ENCODE results near the gene GABRD.

GABRD gene

DNA sequence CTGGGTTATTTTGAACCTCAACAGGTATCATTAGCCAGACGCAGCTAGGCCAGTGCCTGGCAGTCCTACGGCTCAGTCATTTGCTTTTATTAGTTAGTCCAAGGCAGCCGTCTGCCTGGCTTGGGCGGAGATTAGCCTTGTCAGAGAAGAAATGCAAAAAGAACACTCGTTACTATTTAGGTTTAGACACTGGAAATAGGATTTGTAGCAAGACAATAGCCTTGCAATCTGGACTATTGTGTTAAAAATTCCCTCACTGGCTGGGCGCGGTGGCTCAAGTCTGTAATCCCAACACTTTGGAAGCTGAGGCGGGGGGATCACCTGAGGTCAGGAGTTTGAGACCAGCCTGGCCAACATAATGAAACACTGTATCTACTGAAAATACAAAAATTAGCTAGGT is 20.1 kb downstream of the GABRD start:
- no peak for DNase-seq (ENCODE audit: low spot score)

DNA sequence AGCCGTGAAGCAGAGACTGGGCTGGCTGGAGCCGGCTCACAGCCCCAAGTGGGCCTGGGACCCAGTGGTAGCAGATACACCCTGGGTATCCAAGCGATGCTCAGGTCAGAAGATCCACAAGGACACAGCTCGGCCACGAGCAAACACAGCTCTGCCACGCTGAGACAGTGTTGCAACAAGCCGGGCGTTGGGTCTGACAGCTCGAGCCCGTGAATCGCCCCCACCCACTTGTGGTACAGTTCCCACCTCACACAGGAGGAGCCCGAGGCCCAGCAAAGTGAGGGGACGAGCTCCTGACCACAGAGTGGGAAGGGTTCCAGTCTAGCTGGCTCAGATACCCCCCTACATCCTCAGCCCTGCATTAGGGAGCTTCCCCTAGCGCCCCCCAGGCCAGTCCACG is 22.2 kb downstream of the GABRD start:
- no peak for DNase-seq (ENCODE audit: low spot score)

DNA sequence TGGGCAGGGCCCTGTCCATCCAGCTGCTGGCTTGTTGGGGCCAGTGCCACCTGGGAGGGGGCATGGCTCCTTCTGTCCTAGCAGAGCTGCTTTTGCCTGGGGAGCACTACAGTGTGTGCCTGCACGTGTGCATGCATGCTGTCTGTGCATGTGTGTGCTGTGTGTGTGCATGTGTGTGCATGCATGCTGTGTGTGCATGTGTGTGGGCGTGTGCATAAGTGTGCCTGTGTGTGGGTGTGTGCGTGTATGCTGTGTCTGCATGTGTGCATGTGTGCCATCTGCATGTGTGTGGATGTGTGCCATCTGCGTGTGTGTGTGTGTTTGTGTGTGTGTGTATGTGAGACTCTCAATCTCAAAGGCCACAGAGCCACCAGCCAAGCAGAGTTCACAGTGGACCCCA is 22.7 kb downstream of the GABRD start:
- no peak for DNase-seq (ENCODE audit: low spot score)

DNA sequence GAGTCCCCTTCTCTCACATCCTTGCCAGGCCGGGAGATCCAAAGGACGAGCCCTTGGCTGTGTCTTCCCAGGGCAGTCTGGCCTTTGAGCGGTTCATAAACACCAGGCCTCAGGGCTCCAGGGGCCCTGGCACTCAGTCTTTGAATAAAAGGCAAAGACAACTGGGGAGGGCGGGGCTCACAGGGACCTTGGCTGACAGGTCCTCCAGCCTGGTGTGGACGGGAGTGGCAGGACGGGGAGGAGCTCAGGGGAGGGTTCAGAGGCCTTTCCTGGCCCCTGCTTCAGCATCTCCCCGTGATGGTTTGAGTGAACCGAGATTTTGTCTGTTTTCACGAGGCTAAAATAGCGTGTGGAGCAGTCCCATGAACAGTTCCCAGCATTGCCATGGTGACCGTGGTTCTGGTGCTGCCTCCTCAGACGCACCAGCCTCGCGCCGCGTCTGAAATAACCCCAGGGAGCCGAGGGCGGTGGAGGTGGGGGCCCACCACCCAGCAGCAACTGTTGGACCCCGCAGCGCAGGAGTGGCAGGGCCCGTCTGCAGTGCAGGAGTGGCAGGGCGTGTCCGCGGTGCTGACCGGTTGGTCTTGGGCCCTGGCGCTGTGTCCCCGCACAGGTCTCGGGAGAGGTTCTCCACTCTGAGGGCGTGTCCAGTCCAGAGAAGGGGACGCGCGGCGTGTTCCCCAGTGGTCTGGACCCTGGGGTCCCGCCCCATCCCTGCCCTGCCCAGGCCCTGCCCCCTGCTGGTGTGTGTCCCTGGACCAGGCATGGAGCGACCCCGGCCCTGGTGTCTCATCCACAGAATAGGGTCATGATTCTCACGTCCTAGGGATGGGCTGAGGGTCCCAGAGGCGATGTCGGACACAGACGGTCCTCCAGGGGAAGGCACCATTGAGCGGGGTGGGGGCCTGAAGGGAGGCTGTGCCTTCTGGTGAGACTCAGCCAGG is 24.0 kb downstream of the GABRD start:
- no peak for DNase-seq (ENCODE audit: low spot score)

DNA sequence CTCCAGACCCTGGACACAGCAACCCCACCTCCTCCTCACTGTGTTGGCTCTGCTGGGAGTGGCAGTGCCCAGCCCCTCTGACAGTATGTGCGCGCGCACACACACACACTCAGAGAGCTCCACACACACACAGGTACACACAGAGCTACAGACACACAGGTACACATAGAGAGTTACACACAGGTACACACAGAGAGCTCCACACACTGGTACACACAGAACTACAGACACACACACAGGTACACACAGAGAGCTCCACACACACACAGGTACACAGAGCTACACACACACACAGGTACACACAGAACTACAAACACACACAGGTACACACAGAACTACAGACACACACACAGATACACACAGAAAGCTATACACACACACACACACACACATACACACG is 24.7 kb downstream of the GABRD start:
- DNase-seq (ENCODE audit: low spot score) = no peak

DNA sequence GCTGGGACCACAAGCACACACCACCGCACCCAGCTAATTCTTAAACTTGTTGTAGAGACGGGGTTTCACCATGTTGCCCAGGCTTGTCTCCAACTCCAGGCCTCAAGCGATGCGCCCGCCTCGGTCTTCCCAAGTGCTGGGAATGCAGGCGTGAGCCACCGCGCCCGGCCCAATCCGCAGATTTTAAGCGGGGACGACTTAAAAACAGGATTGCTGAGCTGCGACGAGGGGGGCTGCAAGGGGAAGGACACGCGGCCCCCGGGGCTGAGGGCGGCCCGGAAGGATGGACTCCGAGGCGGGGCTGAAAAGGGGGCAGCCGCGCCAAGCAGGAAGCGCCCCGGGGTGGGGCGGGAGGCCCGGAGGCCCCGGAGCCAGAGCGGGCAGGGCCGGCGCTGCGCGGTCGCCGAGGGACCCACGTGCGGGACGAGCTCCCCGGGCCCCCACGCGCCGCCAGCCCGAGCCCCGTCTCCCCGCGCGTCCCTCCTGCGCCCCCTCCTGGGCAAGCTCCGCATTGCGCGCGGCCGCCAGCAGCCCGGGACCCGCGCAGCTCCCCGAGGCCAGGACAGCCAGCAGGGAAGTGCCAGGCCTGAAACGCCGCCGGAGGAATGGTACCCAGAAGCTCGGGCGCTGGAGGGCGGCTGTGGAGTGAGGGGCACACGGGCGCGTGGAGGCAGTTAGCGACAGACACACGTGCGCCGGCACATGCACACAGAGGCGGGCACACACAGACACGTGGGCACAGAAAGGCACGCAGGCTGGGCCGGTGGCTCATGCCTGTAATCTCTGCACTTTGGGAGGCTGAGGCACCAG is 25.6 kb downstream of the GABRD start:
- DNase-seq (ENCODE audit: low spot score) = peak; percentile 94

DNA sequence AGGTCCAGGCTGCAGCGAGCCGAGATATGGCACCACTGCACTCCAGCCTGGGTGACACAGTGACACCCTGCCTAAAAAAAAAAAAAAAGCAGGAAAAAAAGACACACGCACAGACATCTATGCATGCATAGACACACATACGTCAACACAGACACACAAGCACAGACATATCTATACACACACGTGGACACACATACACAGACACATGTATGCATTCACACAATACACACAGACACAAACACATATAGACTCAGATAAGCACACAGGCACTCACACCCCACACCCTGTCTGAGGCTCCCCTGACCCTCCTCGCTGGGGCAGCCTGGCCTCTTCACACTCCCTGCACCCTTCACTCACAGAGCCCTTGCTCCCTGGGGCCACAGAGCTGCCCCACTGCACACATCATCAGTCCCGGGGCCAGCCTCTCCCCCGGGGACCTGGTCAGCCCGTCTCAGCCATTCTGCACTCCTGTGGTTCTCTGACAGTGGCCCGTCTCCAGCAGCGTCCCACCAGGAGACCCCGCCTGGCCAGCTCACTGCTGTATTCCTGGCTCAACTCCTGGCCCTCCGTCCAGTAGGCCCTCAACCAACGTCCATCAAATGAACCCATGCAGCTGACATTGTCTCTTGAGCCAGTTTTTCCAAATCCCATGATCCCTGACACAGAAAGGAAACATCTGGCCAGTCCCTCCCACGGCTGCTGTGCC is 26.5 kb downstream of the GABRD start:
- DNase-seq (ENCODE audit: low spot score) = no peak

DNA sequence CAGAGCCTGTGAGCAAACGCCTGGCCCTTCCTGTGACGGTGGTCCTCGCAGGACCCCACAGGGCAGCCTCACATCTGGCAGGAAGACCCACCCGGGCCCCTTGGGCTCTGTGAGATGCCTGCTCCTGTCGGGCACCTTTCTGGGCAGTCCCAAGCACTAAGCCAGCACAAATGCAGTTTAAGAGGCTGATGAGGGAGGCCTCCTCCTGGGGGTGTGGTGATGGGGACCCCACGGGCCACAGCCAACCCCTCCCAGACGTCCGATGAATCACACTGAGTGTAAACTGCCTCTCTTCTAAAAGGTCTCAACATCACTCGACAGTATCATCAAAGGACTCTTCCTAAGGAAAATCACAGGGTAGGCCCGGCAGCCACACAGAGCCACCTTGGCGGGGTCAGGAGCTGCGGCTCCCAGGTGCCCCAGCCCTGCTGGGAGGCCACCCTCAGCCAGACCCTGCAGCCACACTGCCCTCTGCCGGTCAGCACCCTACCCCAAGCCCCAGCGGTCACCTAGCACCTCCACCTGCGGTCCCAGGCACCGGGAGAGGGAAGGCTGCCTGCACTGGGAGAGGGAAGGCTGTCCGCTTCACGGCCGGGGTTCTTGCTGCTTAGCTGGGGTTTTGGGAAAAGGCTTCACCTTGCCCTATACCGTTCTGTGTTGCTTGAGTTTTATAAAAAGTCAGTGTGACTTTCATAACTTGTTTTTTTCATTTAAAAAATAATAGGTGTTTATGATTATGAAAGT is 27.2 kb downstream of the GABRD start:
- DNase-seq (ENCODE audit: low spot score) = peak; percentile 45

DNA sequence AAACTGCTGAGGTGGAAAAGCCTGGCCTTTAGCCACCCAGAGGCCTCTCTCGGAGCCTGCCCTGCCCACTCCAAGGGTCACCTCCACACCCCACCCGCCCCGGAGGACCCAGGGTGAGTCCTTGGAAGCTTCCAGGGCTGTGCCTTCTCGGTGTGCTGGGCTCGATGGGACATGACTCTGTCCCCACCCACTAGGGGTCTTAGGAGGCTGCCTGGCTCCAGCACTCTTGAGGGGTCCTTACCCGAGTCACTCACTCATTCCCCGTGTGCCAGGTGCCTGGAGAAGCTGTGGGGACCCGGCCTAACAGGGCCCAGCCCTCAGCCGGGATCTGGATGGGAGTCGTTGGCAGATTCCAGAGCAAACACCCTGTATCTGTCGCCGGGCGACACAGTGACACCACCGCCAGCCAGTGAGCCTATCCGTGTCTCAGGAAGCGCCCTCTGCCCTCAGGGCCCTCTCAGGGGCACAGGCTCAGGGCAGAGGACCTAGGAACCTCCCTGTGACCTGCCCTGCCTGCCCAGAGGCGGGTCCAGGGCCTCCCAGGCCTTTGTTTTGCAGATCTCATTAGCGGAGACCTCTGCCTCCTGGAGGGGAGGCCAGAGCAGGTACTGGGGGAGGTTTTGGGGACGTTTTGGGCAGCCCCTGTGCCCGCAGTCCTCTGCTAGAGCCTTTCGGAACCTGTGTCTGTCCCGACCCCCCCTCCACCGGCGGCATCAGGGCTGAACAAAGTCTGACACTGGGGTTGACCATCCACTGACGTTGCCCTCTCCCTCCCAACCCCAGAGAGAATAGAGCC is 28.0 kb downstream of the GABRD start:
- no peak for DNase-seq (ENCODE audit: low spot score)

DNA sequence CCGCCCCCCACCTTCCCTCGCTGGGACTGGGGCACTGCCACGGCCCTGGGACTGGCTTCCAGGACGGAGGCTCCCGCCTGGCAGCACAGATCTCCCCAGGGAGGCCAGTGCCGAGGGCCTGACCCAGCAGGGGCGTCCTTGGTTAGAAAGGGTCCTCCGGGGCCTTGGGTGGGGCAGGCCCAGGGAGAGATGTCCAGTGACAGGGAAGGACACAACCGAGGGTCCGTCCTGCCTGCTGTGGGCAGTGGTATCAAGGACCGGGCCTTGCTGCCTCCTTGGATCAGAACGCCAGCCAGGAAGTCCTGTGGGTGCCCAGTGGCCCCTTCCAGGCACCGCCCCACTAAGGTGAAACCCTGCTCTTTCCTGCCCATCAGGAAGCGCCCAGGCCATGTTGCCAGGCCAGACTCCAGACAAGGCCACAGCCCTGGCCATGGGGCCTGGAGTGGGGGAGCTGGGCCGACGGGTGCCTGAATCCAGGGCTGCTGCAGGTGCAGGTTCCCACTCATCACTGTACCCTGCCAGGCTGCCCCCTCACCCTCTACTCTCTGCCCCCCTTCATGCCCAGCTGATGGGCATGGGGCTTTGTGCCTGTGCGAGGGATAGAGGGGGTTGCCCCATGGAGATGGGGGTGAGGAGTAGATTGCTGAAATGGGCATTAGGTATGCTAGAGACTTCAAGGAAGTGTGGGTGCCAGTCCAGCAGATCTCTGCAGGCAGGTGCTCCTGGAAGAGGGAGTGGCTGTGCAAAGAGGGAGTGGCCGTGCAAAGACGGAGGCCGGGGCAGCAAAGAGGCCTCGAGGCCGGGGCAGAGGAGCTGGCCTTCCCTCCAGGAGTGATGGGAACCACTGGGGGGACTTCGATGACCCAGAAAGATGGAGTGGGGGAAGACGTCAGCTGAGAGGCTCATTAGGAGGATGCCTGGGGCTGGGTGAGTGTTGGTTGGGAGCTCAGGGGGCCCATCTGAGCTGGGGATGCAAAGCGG is 28.9 kb downstream of the GABRD start:
- DNase-seq (ENCODE audit: low spot score) = no peak

DNA sequence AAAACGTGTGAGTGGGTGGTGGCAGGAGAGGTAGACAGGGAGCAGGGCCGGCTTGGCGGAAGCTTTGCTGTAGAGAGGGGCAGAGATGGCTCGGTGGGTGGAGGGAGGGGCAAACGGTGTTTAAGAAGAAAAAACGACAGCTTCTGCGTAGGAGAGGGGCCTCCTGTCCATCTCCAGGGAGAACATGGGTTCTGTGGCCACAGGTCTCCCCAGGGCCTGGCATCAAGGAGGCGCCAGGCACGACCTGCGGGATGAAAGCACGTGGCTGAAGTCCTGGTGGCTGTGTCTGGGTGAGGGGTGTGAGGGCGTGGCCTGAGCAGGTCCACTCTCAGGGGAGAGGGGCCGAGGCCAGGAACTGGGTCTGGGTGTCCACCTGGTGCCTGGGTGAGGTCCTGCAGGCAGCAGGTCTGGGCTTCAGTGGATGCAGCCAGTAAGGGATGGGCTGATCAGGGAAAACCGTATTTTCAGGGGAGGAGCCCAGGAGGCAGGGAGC is 30.1 kb downstream of the GABRD start:
- DNase-seq (ENCODE audit: low spot score) = no peak

DNA sequence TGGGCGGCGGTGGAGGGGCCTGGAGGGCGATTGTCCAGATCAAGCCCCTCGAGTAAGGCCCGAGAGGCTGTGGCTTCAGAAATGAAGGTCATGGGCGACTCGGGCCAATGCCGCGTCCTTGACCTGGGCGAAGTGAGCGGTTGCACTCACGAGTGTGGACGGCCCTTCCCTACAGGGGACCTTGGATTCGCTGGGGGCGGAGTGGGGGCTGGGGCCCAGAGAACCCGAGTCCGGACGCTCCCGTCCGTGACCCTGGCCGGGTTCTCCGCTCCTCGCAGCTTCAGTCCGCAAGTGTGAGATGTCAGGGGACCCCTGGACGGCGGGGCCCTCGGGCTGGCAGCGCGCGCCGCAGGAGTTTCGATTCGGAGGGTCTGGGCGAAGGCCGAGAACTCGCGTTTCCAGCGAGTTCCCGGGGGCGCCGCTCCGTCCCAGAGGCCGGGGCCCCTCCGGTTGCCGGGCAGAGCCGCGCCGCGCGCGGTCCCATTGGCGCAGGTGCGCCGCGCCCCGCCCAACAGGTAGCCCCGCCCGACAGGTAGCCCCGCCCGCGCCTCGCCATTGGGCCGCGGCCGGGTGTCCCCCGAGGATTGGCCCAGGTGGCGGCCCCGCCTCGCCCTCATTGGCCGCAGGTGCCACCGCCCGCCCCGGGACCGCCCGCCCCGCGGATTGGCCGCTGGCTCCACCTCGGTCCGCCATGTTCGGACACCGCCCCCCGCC is 30.7 kb downstream of the GABRD start, which contains the start of gene PRKCZ:
Gene PRKCZ, plus strand, starts transcription at position 694 of the 714 bp plus-strand sequence. CDS start 220 bp downstream, outside the sequence.
- no peak for DNase-seq (ENCODE audit: low spot score)

DNA sequence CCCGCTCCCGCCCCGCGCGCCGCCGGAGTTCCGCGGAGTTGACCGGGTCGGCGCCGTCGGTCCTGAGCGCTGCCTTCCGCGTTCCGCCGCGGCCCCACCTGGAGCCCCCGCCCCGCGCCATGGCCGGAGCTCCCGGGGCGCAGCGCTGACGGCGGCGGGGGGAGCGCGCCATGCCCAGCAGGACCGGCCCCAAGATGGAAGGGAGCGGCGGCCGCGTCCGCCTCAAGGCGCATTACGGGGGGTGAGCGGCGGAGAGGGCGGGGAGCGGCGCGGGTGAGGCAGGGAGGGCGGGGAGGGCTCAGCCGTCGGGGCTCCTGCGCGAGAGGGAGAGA is 31.3 kb downstream of the GABRD start:
- no peak for DNase-seq (ENCODE audit: low spot score)

DNA sequence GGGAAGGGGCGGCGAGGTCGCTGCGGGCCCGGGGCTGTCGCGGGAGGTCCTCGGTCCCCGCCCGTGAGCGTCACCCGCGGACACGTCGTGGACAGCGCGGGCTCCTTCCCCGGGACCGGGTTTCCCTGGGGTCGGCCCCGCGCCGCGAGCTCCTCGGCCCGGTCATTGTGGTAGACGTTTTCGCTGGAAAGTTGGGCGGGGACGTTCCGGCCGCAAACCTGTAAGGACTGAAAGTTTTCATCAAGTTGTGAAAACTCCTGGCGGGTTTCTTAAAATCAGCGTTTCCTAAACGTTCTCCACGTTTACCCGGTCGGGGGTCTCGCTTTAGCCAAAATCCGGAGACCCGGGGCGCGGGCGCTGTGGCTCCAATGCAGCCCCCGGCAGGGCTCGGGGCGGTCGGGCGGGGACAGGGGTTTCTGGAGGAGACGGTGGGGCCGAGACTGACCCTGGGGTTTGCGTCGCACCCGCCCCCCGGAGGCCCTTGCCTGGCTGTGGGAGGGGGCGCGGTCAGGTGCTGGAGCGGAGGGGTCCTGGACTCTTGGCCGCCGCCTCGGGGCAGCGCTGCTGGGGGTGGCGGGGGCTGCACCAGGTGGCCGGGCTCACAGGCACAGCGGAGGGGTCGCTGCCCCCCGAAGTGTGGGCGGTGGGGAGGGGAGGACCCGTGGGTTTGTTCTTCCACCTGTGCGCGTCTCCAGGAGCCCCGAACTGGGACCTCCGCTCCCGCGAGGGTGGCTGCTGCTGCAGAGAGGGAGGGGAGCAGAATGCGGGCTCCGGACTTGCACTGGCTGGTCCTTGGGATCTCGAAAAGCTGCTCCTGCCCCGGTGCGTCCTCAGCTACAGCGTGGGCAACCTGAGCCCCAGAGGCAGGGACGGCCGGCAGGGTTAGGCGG is 31.9 kb downstream of the GABRD start:
- no peak for DNase-seq (ENCODE audit: low spot score)

DNA sequence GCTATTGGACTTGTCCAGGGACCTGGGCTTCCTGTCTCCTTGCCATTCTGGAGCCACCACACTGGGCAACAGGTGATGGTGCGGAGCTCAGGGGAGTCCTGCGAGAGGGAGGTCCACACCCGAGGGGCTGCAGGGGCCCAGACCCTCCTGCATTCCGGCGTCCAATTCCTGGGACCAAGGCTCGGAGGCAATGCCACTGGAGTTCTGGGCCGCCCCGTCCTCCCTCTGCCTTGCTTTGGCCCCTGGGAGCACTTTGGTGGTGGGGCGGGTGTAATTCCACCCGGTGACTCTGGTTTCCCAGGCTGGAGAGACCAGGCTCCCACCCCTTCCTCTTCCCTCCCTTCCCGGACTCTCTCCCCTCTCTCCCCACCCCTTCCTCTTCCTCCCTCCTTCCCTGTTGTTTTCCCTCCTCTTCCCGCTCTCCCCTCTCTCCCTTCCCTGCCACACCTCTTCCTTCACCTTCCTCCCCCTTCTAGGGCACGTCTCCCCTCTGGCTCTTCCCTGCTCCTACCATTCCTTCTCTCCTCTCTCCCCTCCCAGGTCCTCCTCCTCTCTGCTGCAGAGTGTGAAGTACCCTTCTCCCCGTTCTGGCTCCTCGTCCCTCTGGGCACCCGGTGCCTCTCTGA is 33.0 kb downstream of the GABRD start:
- no peak for DNase-seq (ENCODE audit: low spot score)

DNA sequence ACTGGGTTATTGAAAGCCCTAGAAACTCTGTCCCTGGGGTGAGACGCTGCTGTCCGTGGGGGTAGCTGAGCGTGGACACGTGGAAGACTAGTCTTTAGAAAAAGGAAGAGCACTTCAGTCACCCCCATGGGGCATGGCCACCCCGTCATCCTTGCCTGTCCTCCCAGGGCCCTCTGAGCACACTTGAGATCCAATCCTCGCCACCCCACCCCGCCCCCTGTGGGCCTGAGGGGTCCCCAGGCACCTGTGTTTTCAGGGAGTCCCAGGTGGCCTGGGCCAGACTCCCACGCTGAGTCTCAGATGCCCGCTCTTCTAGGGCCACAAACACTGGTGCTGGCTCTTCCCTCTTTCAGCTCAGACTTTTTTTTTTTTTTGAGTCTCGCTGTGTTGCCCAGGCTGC is 33.6 kb downstream of the GABRD start:
- DNase-seq (ENCODE audit: low spot score) = no peak

DNA sequence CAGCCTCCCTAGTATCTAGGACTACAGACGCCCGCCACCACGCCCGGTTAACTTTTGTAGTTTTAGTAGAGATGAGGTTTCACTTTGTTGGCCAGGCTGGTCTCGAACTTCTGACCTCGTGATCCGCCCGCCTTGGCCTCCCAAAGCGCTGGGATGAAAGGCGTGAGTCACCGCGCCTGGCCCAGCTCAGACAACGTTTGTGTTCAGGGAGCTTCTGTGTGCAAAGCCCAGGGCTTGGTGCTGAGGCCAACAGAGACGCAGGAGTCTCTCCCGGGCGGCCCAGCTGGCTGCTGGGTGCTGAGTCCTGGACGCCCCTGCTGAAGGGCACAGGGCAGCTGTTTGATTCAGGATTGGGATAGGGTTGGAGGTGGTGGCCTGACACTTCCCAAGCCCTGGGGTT is 34.1 kb downstream of the GABRD start:
- DNase-seq (ENCODE audit: low spot score) = no peak

Measured in AG20443 (cell line).